Pancreas (tissue), 10 donors: ENCODE results near the gene TMEM50B. TPM values are rescaled to one million over a fixed set of nuclear protein-coding genes. Genes with fewer than 3 reads are reported as not detected.

Experiments used
- ATAC-seq, 4 donors: fragments of 200-7000 bp; cut with Tn5 transposase; one replicate each; pipeline versions ENCODE4 v1.8.0 to v1.9.1; 2020; ENCODE audit warnings: mild to moderate bottlenecking in 4 of 4, moderate library complexity in 4 of 4
- DNase-seq, 6 donors: peaks; one replicate each; pipeline ENCODE4 v3.0.0-alpha.2; 2020
- FAIRE-seq: peaks from 2 replicates; lab custom pipeline; 2012; peaks lifted over from hg19 to GRCh38; lab: Jason Lieb, UNC
- H3K27ac ChIP-seq, 4 donors: fragments of 200-600 bp; sonication (generic); 1 replicate in 3 of 4; 2 replicates in 1 of 4; pipeline versions ENCODE4 v1.5.0 to v1.8.0; 2020
- H3K27me3 ChIP-seq, 4 donors: fragments of 200-600 bp; one replicate each; pipeline ENCODE4 v1.8.0; 2021
- H3K36me3 ChIP-seq, 3 donors: fragments of 200-600 bp; sonication (generic) in 1 of 3; one replicate each; pipeline versions ENCODE4 v1.5.0 to v1.8.0; 2020 to 2021
- H3K4me1 ChIP-seq, 3 donors: fragments of 200-600 bp; one replicate each; pipeline ENCODE4 v1.8.0; 2021
- H3K4me3 ChIP-seq, 4 donors: fragments of 200-600 bp; sonication (generic) in 2 of 4; one replicate each; pipeline versions ENCODE4 v1.5.0 to v1.8.0; 2020 to 2021
- H3K9me3 ChIP-seq, 4 donors: fragments of 200-600 bp; one replicate each; pipeline ENCODE4 v1.8.0; 2021
- CTCF ChIP-seq, 4 donors: fragments of 200-600 bp; sonication (generic) in 3 of 4; IDR thresholded peaks; one replicate each; pipeline versions ENCODE4 v1.5.0 to v1.8.0; 2021; ENCODE audit warnings: antibody characterized with exemption in 4 of 4
- WGBS, 2 donors: extraction: QIAGEN DNeasy Blood & Tissue Kit; methylation state at CpG; one replicate each; pipeline ENCODE4 v1.1.7; 2013; 5-methylcytosine and 5-hydroxymethylcytosine counted together
- intact Hi-C, 3 donors: fragments of 100-400 bp; cut with DNase I; formaldehyde crosslinking; loops; one replicate each; pipeline versions ENCODE4 v1.11.1 to v1.14.2; 2022
- polyA plus RNA-seq, 2 donors: library from polyadenylated mRNA; stranded (reverse); fragments of 200-250 nt; gene quantifications; one replicate each; pipeline ENCODE4 v1.2.3, GENCODE V29; 2013
- total RNA-seq, 6 donors: library from RNA; stranded (reverse); fragmentation: NEBNext Ultra II Directional in 4 of 6; extraction: Animal tissue kit (Norgen Biotek cat#: 25700) in 4 of 6; gene quantifications; one replicate each; pipeline versions ENCODE4 v1.2.1 to v1.2.4, GENCODE V29; 2021 to 2023
- donor health status: healthy with polysubstance abuse.
- donor health status: DM: no; HTN: no; CAD: no; lungs with moderate emphysema.
- donor health status: DM: no; HTN: no; CAD: no.
- donor health status: control.
- donor health status: control.
- donor health status: Bipolar disorder and iron deficiency.
- donor health status: DM: yes; HTN: yes; CAD: no.
- donor health status: DM: no; HTN: no; CAD: no.
- donor health status: DM: no; HTN: no; CAD: no.
- donor health status: DM: yes; HTN: yes; CAD: no.

TMEM50B gene
- total and polyA plus RNA-seq, 8 donors: 11.5 to 96.1 (median 19.4) TPM

DNA sequence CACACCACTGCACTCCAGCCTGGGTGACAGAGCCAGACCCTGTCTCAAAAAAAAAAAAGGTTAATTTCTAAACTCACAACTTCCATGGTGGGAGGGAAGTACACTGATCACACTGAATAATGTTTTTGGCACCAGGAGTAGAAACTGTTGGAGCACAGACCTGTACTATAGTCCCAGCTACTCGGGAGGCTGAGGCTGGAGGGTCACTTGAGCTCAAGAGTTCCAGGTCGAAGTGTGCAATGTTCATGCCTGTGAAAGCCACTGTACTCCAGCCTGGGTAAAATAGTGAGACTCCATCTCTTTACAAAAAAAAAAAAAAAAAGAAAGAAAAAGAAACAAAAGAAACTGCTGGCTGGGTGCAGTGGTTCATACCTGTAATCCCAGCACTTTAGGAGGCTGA, 35.3 kb downstream of the TMEM50B start:
- no peak for TF ChIP-seq CTCF (IDR thresholded peaks at IDR 0.05)
- Histone ChIP-seq H3K36me3 (no peaks in the 10 kb centered on the region), H3K9me3 (no peaks in the 10 kb centered on the region), H3K4me1 (no peaks in the 10 kb centered on the region), H3K27ac (no peak overlapping the region), H3K27me3 (no peaks in the 10 kb centered on the region), H3K4me3 (no peak overlapping the region)
- FAIRE-seq: no peak
- no peak for ATAC-seq
- WGBS, 2 donors: 45 to 61% methylated on average over 2 of the region's 2 CpGs
- DNase-seq: no peak
- intact Hi-C loops: no loop called here

DNA sequence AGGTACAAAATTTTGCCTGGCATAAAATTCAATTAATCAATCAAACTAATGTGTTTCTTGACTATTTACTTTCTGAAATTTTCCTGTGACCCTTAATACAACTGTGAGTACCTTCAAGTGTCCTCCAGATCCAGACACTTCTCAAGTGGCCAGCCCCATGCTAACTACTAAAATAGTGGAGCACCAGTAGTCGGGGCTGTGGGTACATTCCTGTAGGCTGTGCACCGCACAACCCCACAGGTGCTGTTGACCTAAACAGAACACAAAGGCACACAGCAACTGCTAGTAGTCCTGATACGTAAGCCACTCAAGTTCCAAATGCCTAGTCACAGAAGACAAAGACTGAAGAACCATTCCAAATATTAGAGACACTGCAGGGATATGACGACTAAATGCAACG, 36.6 kb downstream of the TMEM50B start:
- WGBS, 2 donors: 82 to 91% methylated on average over 5 of the region's 5 CpGs
- Histone ChIP-seq H3K36me3 (no peaks in the 10 kb centered on the region), H3K27ac (no peak overlapping the region), H3K4me1 (no peaks in the 10 kb centered on the region), H3K9me3 (no peaks in the 10 kb centered on the region), H3K27me3 (no peaks in the 10 kb centered on the region), H3K4me3 (no peak overlapping the region)
- DNase-seq: no peak
- no peak for ATAC-seq
- no peak for FAIRE-seq
- no peak for TF ChIP-seq CTCF (IDR thresholded peaks at IDR 0.05)
- intact Hi-C loops: no loop called here

DNA sequence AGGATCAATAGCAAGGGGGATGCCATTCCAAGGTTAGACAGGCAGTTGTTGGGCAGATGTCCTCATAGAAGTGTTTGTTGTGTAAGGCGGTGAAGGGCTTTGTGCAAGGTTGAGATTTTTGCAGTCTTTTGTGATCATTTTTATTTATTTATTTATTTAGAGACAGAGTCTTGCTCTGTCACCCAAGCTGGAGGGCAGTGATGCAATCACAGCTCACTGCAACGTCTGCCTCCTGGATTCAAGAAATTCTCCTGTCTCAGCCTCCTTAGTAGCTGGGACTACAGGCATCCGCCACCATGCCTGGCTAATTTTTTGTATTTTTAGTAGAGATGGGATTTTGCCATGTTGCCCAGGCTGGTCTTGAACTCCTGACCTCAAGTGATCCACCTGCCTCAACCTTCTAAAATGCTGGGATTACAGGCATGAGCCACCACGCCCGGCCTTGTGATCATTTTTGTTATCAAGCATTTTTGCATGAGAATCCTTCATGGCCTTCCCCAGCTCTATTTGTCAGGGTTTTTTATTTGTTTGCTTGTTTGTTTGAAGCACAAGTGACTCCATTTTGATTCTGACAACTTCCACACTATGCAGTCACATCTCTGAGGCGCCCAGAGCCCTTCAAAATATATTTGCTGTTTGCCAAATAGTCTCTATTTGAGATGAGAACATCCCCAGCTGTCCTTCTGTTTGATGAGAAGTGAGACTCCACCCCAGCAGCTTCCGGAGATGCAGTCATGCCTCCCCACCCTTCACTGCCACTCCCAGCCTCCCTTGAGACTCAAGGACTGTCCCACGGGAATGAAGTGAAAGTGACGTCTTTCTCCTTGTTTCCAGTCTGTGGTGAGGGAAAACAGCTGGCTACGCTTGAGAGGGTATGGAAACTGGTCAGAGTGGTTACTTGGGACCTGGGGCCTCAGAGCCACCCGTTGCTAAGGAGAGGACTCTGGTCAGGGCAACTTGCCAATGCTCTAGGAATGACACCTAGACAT, 38.0 kb downstream of the TMEM50B start:
- intact Hi-C loops: no loop called here

DNA sequence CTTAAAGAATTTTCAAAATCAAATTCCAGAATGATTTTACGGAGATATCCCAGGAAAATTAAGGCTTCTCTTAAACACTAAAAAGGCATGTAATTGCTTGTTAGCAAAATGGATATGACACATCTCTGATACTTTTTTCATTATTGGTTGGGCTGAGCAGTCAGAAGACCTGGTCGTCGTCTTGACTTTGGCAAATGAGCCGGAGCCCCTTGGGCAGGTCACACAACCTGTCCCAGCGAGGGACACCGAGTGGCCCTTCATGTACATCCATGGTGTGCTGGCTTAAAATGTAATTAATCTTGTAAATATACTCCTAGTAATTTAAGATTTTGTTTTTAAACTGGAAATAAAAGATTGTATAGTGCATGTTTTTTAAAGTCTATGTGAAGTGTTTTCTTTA, 42.6 kb downstream of the TMEM50B start:
- Histone ChIP-seq H3K4me3 (no peak overlapping the region), H3K4me1 (no peaks in the 10 kb centered on the region), H3K36me3 (peaks cover 8 to 40% (median 31%) of the 10 kb centered on the region in 3 donors), H3K9me3 (no peaks in the 10 kb centered on the region), H3K27me3 (no peaks in the 10 kb centered on the region), H3K27ac (no peak overlapping the region)
- TF ChIP-seq CTCF (IDR thresholded peaks at IDR 0.05): no peak
- FAIRE-seq: no peak
- WGBS, 2 donors: 78 to 79% methylated on average over 6 of the region's 6 CpGs
- intact Hi-C loops: no loop called here
- DNase-seq: peak in 1 of 6 donors; percentile 12
- no peak for ATAC-seq

More for the DNA sequence above, 38.0 kb downstream of the TMEM50B start:
- Histone ChIP-seq H3K4me1 (no peaks in the 10 kb centered on the region), H3K27me3 (no peaks in the 10 kb centered on the region), H3K27ac (no peak overlapping the region), H3K36me3 (peaks cover 0 to 10% (median 6%) of the 10 kb centered on the region in 3 donors), H3K4me3 (no peak overlapping the region), H3K9me3 (no peaks in the 10 kb centered on the region)
- ATAC-seq (peak in 3 of 4 donors; percentile 18 to 67 (median 49)), DNase-seq (no peak), FAIRE-seq (no peak)
- WGBS, 2 donors: 75 to 79% methylated on average over 11 of the region's 11 CpGs
- TF ChIP-seq CTCF (IDR thresholded peaks at IDR 0.05): no peak
